AG08395 (cell line): ENCODE data around the gene PTPRF.
A peak's percentile ranks its signal among the peaks of the same experiment; 100 is the strongest.

Experiments used
- DNase-seq: peaks from one replicate; pipeline ENCODE4 v3.0.0; 2012; ENCODE audit warnings: mixed read lengths, low spot score

PTPRF gene

GRCh38 chr1:43513471-43514173 lies 17.1 kb upstream of the PTPRF start:
- no peak for DNase-seq

- DNase-seq = no peak
Measured at GRCh38 chr1:43518935-43519686, 11.6 kb upstream of the PTPRF start.

GRCh38 chr1:43520100-43520778 lies 10.4 kb upstream of the PTPRF start:
- no peak for DNase-seq

GRCh38 chr1:43521078-43521477 lies 9.6 kb upstream of the PTPRF start:
- no peak for DNase-seq

- no peak for DNase-seq
Measured at GRCh38 chr1:43521756-43522155, 8.9 kb upstream of the PTPRF start.

GRCh38 chr1:43522431-43522775 lies 8.3 kb upstream of the PTPRF start:
- DNase-seq = no peak

GRCh38 chr1:43522776-43523480 lies 7.8 kb upstream of the PTPRF start:
- DNase-seq = peak; percentile 77

GRCh38 chr1:43524804-43525203 lies 5.9 kb upstream of the PTPRF start:
- DNase-seq = no peak

- DNase-seq = peak; percentile 72
Measured at GRCh38 chr1:43526002-43526401, 4.7 kb upstream of the PTPRF start.

GRCh38 chr1:43527111-43527878 lies 3.4 kb upstream of the PTPRF start:
- no peak for DNase-seq

GRCh38 chr1:43529206-43529731 lies 1.4 kb upstream of the PTPRF start:
- DNase-seq = peak; percentile 89

- peak; percentile 39 for DNase-seq
Measured at GRCh38 chr1:43531107-43531905, 623 bp downstream of the PTPRF start.

GRCh38 chr1:43531906-43532584 lies 1.4 kb downstream of the PTPRF start:
- peak; percentile 19 for DNase-seq

- no peak for DNase-seq
Measured at GRCh38 chr1:43532716-43533115, 2.0 kb downstream of the PTPRF start.

GRCh38 chr1:43533584-43533983 lies 2.9 kb downstream of the PTPRF start:
- no peak for DNase-seq

GRCh38 chr1:43534256-43534655 lies 3.6 kb downstream of the PTPRF start:
- no peak for DNase-seq

GRCh38 chr1:43536196-43536863 lies 5.6 kb downstream of the PTPRF start:
- no peak for DNase-seq

- DNase-seq = no peak
Measured at GRCh38 chr1:43536864-43537358, 6.2 kb downstream of the PTPRF start.

GRCh38 chr1:43537423-43538142 lies 6.9 kb downstream of the PTPRF start:
- DNase-seq = no peak
